GM21447 (cell line): ENCODE results near the gene FRY.

Experiments
- ATAC-seq: cut with Tn5 transposase; IDR thresholded peaks from one replicate; pipeline ENCODE4 v1.9.1; 2021; ENCODE audit not compliant: unreplicated experiment

FRY gene

GRCh38 chr13:32016119-32016518 lies 15.5 kb upstream of the FRY start:
- ATAC-seq, result no peak

DNA sequence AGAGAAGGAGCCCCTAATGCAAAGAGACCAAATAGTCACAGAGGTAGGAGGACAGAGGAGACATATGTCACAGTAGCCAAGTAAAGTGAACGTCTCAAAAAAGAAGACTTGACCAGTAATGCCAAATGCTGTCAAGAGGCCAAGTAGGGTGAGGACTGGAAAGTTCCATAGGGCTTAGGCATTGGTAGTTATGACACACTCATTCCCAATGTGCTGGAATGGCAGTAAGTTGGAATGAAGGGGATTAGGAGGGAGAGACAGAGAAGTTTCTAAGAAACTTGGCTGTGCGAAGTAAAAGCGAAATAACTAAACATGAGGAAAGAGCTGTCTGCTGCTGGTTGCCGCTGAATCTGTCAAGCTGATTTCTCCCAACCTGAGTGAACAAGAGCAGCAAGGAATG lies 14.9 kb upstream of the FRY start:
- no peak for ATAC-seq

- ATAC-seq, result no peak
These were observed 14.1 kb upstream of the FRY start for GRCh38 chr13:32017474-32017873.

GRCh38 chr13:32019612-32020233 lies 11.9 kb upstream of the FRY start:
- peak; percentile 73 for ATAC-seq

- no peak for ATAC-seq
These were observed 9.8 kb upstream of the FRY start for GRCh38 chr13:32021785-32022184.

- no peak for ATAC-seq
These were observed 9.3 kb upstream of the FRY start for GRCh38 chr13:32022311-32022710.

- ATAC-seq, result no peak
These were observed 8.5 kb upstream of the FRY start for GRCh38 chr13:32023096-32023495.

DNA sequence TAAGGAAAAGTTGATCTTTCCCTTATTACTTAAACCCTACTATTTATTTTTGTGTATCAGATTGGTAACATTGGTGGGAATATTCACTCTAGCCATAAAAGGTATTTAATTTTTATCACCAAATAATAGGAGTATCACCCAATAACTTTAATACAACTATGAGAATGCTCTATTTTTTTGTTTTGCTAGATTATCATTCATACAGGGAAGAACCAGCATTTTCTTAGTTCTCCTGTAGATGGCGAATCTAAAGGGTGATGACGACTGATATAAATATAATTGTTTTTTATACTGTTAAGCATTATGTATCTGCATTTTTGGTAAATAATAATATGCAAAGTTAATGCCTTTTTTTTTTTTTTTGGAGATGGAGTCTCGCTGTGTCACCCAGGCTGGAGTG lies 7.9 kb upstream of the FRY start:
- ATAC-seq, result no peak

DNA sequence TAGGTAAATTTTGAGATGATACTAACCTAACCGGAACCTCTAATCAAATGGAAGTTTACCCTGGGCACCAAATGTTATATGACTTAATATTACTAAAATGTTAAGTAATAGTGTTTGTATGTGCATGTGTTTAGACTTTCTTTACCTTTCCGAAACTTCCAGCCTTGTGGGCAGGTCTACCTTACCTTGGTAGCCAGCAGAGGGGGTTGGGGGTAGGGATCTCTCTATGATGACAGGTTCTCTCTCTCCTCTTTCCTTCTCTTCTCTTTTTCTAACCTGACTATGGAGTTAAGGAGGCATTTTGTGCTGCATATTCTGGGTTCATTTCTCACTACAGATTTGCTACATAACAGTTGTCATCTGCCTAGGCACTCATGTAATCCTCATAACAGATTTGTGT lies 6.8 kb upstream of the FRY start:
- ATAC-seq, result no peak

DNA sequence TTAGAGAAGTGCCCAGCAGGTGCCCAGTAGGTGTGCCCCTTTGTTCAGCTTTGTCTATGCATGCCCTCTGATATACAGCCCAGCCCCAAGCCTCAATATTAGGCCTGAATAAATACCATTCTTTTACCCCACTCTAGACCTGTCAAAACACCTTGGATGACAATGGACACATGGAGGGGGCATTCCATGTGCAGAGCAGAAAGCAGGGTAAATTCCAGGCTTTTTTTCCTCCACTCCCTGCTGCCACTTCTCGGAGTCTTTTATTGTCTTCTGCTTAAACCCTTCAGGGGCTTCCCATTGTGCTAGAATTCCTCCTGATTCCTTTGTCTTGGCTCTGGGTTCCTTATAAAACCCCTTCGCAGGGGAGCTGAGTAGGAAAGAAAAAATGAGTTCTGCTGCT lies 5.8 kb upstream of the FRY start:
- no peak for ATAC-seq

GRCh38 chr13:32026623-32027022 lies 5.0 kb upstream of the FRY start:
- ATAC-seq, result no peak

GRCh38 chr13:32028711-32029110 lies 2.9 kb upstream of the FRY start:
- no peak for ATAC-seq

GRCh38 chr13:32029684-32030083 lies 1.9 kb upstream of the FRY start:
- ATAC-seq, result no peak

- no peak for ATAC-seq
These were observed 319 bp downstream of the FRY start for GRCh38 chr13:32031815-32032370.

DNA sequence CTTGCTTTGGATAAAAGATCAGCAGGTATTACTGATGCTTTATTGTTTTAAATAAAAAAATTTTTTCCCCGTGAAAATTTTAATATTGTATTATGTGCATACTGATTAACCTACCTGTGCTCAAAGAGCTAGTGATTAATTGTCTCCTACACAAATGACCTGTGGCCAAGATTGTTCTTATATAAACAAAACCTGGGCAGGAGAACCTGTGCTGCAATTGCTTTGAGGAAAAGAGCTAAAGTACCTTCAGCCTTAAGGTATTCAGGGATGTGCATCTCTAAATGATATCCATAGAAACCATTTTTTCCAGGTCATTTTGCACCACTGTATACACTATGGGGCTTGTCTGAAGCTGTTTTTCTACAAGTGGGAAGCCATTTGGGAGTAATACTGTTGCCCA lies 1.2 kb downstream of the FRY start:
- ATAC-seq, result no peak

GRCh38 chr13:32033744-32034143 lies 2.2 kb downstream of the FRY start:
- ATAC-seq, result no peak

DNA sequence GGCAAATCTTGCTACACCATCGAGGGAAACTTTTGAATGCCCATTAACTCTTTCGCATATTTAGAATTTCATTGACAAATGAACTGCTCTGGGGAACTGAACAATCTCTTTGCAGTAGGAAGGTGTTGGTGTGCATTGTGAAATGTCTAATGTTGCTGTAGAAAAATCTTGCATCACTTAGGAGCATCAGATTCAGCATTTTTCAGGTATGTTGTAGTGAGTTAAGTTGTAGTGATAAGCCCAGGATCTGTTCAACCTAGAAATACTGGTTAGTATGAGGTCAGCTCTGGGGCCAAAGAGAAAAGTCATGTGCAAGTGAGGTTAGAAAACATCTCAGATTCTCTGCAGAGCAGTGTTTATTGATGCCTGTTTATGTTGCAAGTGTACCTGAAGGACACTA lies 4.1 kb downstream of the FRY start:
- no peak for ATAC-seq

GRCh38 chr13:32036126-32036695 lies 4.6 kb downstream of the FRY start:
- no peak for ATAC-seq

- ATAC-seq, result no peak
These were observed 5.2 kb downstream of the FRY start for GRCh38 chr13:32036757-32037156.

- ATAC-seq, result no peak
These were observed 5.9 kb downstream of the FRY start for GRCh38 chr13:32037471-32037870.

DNA sequence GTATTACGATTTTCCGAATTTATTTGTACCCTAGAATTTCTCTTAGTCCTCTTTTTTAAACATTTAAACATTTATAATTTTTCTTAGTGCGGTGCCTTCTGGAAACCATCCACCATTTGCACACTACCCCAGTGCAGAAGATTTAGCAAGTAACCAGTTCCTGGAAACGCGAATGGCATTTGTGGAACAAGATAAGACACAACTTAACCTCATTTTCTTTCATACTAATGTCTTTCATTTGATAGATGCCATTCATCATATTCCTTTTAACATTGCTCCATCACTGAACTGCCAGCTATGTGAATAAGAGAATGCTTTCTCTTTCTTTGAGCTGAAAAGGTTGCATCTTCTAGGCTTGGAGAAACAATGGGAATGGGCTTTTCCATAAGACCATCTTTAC lies 6.8 kb downstream of the FRY start:
- ATAC-seq, result no peak

DNA sequence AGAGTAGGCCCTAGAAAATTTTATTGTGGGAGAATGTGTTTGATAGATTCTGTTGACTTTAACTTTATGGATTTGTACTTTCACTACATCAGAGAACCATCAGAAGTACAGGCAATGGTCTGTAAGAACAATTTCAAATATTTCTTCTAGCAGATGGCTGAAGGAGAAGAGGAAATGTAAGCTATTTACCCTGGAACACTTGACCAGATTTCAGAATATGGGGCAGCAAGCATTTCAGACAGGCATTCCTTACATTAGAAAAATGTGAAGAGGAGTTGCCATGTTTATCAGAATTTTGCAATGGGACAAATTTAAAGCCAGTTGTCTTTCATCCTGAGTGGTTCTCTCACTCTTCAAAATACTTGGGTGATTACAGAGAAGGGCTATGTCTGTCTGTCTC lies 7.5 kb downstream of the FRY start:
- no peak for ATAC-seq

DNA sequence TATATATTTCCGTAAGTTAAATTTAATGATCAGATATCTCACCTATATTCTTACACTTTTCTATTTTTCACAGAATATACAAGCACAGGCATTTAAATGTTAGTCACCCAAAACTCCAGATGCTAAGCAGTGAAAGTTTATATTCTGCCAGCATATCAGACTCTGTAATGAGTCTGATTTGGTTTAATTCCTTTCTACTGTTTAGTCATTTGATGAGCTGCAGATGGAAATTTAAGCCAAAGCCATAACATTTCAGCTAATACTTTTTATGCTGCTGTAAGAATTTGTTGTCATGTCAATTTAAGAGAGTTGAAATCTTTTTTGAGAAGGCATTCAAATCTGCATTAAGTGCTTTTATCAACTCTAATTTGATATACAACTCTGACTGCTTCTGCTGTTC lies 8.0 kb downstream of the FRY start:
- ATAC-seq, result no peak
